MM.1S (cell line): ENCODE results near the gene NSUN5.

Source experiments
- EZH2 ChIP-seq: fragments of 300-600 bp; sonication (generic); optimal IDR thresholded peaks from 2 replicates; pipeline ENCODE3; 2017; ENCODE audit warnings: low read depth, mild to moderate bottlenecking, antibody characterized with exemption, low read length, mixed read lengths
- TF ChIP-seq, protein P1 (sequence below): fragments of 300-600 bp; sonication (generic); IDR thresholded peaks from 2 replicates; pipeline ENCODE4 v1.5.1; 2016; ENCODE audit warnings: antibody characterized with exemption, low read length, mixed read lengths

DNA sequence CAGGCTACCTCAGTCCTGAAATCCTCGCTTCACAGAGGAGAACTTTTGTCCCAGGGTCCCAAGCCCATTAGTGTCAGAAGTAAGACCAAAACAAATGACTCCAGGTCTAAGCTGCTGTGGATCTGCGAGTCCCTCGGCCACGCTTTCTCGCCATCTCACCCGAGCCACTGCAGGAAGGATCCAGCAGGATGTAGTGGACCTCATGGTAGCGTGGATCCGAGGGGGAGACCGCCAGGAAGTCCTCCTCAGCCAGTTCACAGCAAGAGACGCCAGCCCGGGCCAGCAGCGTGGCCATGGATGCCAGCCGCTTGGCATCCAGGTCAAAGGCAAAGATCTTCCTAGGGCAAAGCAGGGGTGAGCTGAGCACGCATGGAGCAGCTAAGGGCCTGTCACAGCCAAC is 4.6 kb downstream of the NSUN5 start:
- TF ChIP-seq, protein P1, sequence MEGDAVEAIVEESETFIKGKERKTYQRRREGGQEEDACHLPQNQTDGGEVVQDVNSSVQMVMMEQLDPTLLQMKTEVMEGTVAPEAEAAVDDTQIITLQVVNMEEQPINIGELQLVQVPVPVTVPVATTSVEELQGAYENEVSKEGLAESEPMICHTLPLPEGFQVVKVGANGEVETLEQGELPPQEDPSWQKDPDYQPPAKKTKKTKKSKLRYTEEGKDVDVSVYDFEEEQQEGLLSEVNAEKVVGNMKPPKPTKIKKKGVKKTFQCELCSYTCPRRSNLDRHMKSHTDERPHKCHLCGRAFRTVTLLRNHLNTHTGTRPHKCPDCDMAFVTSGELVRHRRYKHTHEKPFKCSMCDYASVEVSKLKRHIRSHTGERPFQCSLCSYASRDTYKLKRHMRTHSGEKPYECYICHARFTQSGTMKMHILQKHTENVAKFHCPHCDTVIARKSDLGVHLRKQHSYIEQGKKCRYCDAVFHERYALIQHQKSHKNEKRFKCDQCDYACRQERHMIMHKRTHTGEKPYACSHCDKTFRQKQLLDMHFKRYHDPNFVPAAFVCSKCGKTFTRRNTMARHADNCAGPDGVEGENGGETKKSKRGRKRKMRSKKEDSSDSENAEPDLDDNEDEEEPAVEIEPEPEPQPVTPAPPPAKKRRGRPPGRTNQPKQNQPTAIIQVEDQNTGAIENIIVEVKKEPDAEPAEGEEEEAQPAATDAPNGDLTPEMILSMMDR: no peak
- no peak for TF ChIP-seq EZH2
